ENCODE data around the gene PCNT.

- TF ChIP-seq CTCF (IDR thresholded peaks at IDR 0.05; ENCODE audit: low read depth, low read length) (no peak), EZH2phosphoT487 (IDR thresholded peaks at IDR 0.05; ENCODE audit: low read depth) (no peak)
Measured at GRCh38 chr21:46317710-46318463, 6.1 kb upstream of the PCNT start.

Measured in OCI-LY3 (cell line).